GM12878 (cell line): ENCODE measurements around the gene HOTAIR. TPM values are rescaled to one million over a fixed set of nuclear protein-coding genes. Genes with fewer than 3 reads are reported as not detected.

ENCODE experiments used
- ATAC-seq: fragments of 200-7000 bp; cut with Tn5 transposase; 3 replicates; pipeline ENCODE4 v1.9.1; 2020; ENCODE audit warnings: mild to moderate bottlenecking, moderate library complexity
- BruUV-seq: library from RNA; stranded (reverse); fragments of 400-500 nt; replicated peaks from 2 replicates; lab custom pipeline; 2021; lab: Mats Ljungman, UMichigan
- CTCF ChIA-PET: fragments of 300-600 bp; sonication (Branson Sonifier 250); formaldehyde crosslinking; extraction: SDS; loops from one replicate; lab custom pipeline; 2021; ENCODE audit warnings: inconsistent platforms; lab: Yijun Ruan, JAX
- POLR2A ChIA-PET: fragments of 350-600 bp; formaldehyde crosslinking; extraction: SDS; loops from one replicate; lab custom pipeline; 2021; ENCODE audit warnings: inconsistent platforms; lab: Charles Lee
- RAD21 ChIA-PET: fragments of 300-600 bp; sonication (Branson Sonifier 250); formaldehyde crosslinking; loops from one replicate; lab custom pipeline; 2023; ENCODE audit warnings: antibody characterized with exemption; ENCODE audit not compliant: unreplicated experiment; lab: Charles Lee
- SMC1A ChIA-PET: fragments of 300-600 bp; sonication (Branson Sonifier 250); formaldehyde crosslinking; loops from one replicate; lab custom pipeline; 2023; ENCODE audit not compliant: unreplicated experiment, uncharacterized antibody; lab: Charles Lee
- DNase-seq: peaks from one replicate; pipeline ENCODE4 v3.0.0-alpha.2; 2011; ENCODE audit warnings: low read depth, low spot score
- FAIRE-seq: peaks from 3 replicates; lab custom pipeline; 2011; peaks lifted over from hg19 to GRCh38; lab: Jason Lieb, UNC
- H2AFZ ChIP-seq: 2 replicates; pipeline ENCODE4 v1.6.0; 2011; ENCODE audit warnings: low read depth, low read length, control low read depth; ENCODE audit not compliant: control insufficient read depth
- H3K27ac ChIP-seq: 2 replicates; pipeline ENCODE4 v1.5.1; 2011; ENCODE audit warnings: control low read depth; ENCODE audit not compliant: control insufficient read depth, insufficient read depth
- H3K27me3 ChIP-seq, 2 experiments: replicated peaks in 1 of 2; 2 replicates each; pipeline versions ENCODE4 v1.6.0 to v1.6.1; 2011; ENCODE audit warnings: low read length in 1 of 2; ENCODE audit not compliant: control insufficient read depth in 2 of 2, insufficient read depth in 2 of 2
- H3K36me3 ChIP-seq, 2 experiments: 2 replicates each; pipeline ENCODE4 v1.5.1; 2011; ENCODE audit warnings: low read length in 1 of 2; ENCODE audit not compliant: control insufficient read depth in 2 of 2, insufficient read depth in 2 of 2
- H3K4me1 ChIP-seq: 2 replicates; pipeline ENCODE4 v1.6.1; 2011; ENCODE audit warnings: mild to moderate bottlenecking, low read length, moderate library complexity, mixed read lengths; ENCODE audit not compliant: control insufficient read depth, insufficient read depth
- H3K4me2 ChIP-seq: 2 replicates; pipeline ENCODE4 v1.6.0; 2011; ENCODE audit warnings: control low read depth; ENCODE audit not compliant: control insufficient read depth, insufficient read depth
- H3K4me3 ChIP-seq: fragments of 200-600 bp; sonication (generic); 2 replicates; pipeline ENCODE4 v1.5.1; 2016
- H3K79me2 ChIP-seq: 2 replicates; pipeline ENCODE4 v1.6.0; 2011; ENCODE audit warnings: low read length; ENCODE audit not compliant: control insufficient read depth, insufficient read depth
- H3K9ac ChIP-seq: 2 replicates; pipeline ENCODE4 v1.8.0; 2011; ENCODE audit warnings: low read length, control low read depth, mixed read lengths; ENCODE audit not compliant: control insufficient read depth, insufficient read depth
- H3K9me3 ChIP-seq: replicated peaks from 3 replicates; pipeline ENCODE4 v1.5.1; 2011; ENCODE audit warnings: mild to moderate bottlenecking, low read length; ENCODE audit not compliant: control insufficient read depth, insufficient read depth
- H4K20me1 ChIP-seq: 2 replicates; pipeline ENCODE4 v1.6.0; 2011; ENCODE audit not compliant: control insufficient read depth, insufficient read depth
- EP300 ChIP-seq, 2 experiments: fragments of 150-350 bp in 1 of 2; IDR thresholded peaks; 2 replicates each; pipeline ENCODE4 v1.6.1; 2011 to 2012; ENCODE audit warnings: low read depth in 2 of 2, low read length in 2 of 2, borderline replicate concordance in 1 of 2, improper control_type of control experiment in 1 of 2, inconsistent platforms in 1 of 2; ENCODE audit not compliant: control insufficient read depth in 1 of 2
- RELB ChIP-seq: fragments of 450-650 bp; IDR thresholded peaks from 2 replicates; pipeline ENCODE4 v1.6.1; 2017; ENCODE audit warnings: low read depth, mild to moderate bottlenecking, moderate library complexity
- SREBF1 ChIP-seq: IDR thresholded peaks from 2 replicates; pipeline ENCODE4 v1.6.1; 2012; ENCODE audit warnings: mild to moderate bottlenecking, low read length
- TCF7 ChIP-seq: IDR thresholded peaks from 2 replicates; pipeline ENCODE4 v1.6.1; 2014; ENCODE audit warnings: antibody characterized with exemption, borderline replicate concordance
- WGBS: methylation state at CpG from one replicate; pipeline ENCODE4 v1.1.6; 2016; ENCODE audit warnings: low lambda C conversion rate; ENCODE audit not compliant: insufficient replicate concordance, insufficient coverage; ENCODE audit errors: missing lambda C conversion rate; 5-methylcytosine and 5-hydroxymethylcytosine counted together
- in situ Hi-C: fragments of 300-500 bp; cut with MboI; formaldehyde crosslinking; loops from 9 replicates; pipeline ENCODE4 v1.14.3; 2018; ENCODE audit warnings: mixed read lengths
- intact Hi-C: fragments of 100-400 bp; cut with micrococcal nuclease; formaldehyde crosslinking; loops from one replicate; pipeline ENCODE4 v1.14.2; 2022; ENCODE audit not compliant: unreplicated experiment
- polyA plus RNA-seq, 11 experiments: library from polyadenylated mRNA; depleted of rRNA in 4 of 11; unstranded in 6 of 11; stranded (reverse) in 5 of 11; fragments of >200 nt; fragmentation: Nextera tagmentation in 4 of 11; fragmentation: Illumina TruSeq in 1 of 11; extraction: Ambion mirVana in 4 of 11; extraction: Trizol in 1 of 11; gene quantifications; 1 replicate in 1 of 11; 2 replicates in 10 of 11; pipeline versions ENCODE4 v1.2.1 to v1.2.3, GENCODE V29; 2011 to 2016; ENCODE audit warnings: inconsistent platforms in 2 of 11, missing spikeins in 2 of 11, low read depth in 1 of 11
- total RNA-seq, 4 experiments: library from RNA; depleted of rRNA in 3 of 4; stranded (reverse); fragments of >200 nt in 3 of 4; fragmentation: Illumina TruSeq in 1 of 4; extraction: Trizol in 1 of 4; gene quantifications; 2 replicates each; pipeline versions ENCODE4 v1.2.1 to v1.2.3, GENCODE V29; 2013 to 2021

HOTAIR gene
- total and polyA plus RNA-seq, 10 of the 15 experiments (the other 5 are each of a cell fraction or from before 2014, with no cell fraction given) = not detected

- Histone ChIP-seq H3K4me1 (no peaks in the 10 kb centered on the region), H3K4me2 (no peak overlapping the region), H3K27ac (no peak overlapping the region), H3K4me3 (no peak overlapping the region), H4K20me1 (no peaks in the 10 kb centered on the region), H3K27me3 (peaks cover 37% of the 10 kb centered on the region in 2 experiments), H2AFZ (no peak overlapping the region), H3K9me3 (no peaks in the 10 kb centered on the region), H3K79me2 (no peaks in the 10 kb centered on the region), H3K36me3 (no peaks in the 10 kb centered on the region), H3K9ac (no peak overlapping the region)
- intact Hi-C loops (no loop called here), in situ Hi-C loops (no loop called here)
- ChIA-PET RAD21 (no interaction called here), SMC1A (no interaction called here), POLR2A (no interaction called here), CTCF (no interaction called here)
- WGBS = 13% methylated on average over 34 of the region's 34 CpGs
- ATAC-seq (no peak), DNase-seq (no peak), FAIRE-seq (no peak)
- no TSS peak for BruUV-seq
- TF ChIP-seq RELB (no peak), SREBF1 (no peak), EP300 (IDR thresholded peaks at IDR 0.05; ENCODE audit: borderline replicate concordance in 1 of 2, control insufficient read depth in 1 of 2, low read depth in 2 of 2, low read length in 2 of 2) (no peak), TCF7 (no peak)
Measured at GRCh38 chr12:53949631-53950436, 24.9 kb downstream of the HOTAIR start.
